HG02610 (cell line): ENCODE data around the gene GSG1L.

ENCODE experiments used
- ATAC-seq: cut with Tn5 transposase; IDR thresholded peaks from one replicate; pipeline ENCODE4 v1.9.1; 2021; ENCODE audit warnings: mild to moderate bottlenecking, moderate library complexity; ENCODE audit not compliant: unreplicated experiment

The GSG1L gene

GRCh38 chr16:28064706-28065249, 1.3 kb upstream of the GSG1L start:
- no peak for ATAC-seq

- no peak for ATAC-seq
Measured at GRCh38 chr16:28064150-28064549, 636 bp upstream of the GSG1L start.

DNA sequence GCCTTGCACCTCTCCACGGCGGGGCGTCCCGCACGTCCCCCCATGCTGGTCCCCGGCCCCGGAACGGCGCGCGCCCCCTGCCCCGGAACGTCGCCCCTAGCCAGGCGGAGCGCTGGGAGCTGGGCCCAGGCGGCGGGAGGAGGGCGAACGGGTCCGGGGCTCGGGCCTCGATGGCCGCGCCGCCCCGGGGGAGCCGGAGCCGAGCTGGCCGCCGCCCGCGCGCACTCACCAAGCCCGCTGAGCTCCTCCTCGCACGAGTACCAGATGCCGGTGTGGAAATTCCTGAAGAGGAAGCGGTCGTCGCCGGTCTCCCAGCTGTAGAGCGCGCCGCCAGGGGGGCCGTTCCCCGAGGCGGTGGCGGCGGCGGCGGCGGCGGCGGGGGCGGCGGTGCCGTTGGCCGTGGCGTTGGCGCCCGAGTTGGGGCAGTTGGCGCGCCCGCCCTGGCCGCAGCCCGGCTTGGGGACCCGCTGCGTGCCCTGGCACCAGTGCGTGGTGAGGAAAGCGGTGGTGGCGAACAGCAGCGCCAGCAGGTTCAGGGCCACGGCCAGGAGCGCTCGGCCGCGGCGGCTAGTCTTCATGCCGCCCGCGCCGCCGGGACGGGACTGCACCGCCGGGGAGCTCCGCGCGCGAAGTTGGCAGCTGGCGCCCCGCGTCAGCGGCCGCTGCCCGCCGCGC, 530 bp downstream of the GSG1L start:
- no peak for ATAC-seq

GRCh38 chr16:28062261-28062846, 1.2 kb downstream of the GSG1L start:
- ATAC-seq, result no peak

DNA sequence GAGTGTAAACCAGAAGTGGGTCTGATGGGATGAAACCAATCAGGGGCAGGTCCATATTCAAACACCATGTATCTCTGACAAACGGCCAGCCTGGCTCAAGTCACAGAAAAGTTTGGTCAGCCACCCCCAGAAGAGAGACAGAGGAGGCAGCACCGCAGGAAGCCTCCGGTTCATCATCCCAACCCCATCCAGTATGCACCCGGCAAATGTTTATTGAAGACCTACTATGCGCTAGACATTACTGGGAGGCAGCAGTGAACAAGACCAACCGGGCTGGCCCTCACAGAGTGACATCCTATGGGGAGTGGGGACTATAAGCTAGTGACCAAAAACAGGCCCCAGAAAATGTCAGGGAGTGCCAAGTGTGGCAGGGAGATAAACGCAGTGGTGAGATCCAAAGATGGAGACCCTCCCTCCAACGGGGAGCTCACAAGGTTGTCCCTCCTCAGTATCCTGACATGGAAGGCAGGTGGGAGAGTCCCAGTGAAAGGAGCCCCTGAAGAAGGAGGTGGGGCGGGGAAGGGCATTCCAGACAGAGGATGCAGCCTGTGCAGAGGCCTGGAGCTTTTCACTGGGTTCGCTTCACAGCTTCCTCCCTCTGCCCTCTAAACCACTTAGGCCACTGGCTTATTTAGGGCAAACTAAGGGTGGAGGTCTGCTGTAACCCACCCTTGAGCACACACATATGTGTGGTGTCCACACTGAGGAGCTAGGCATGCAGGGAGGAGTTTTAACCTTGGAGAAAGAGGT, 2.0 kb downstream of the GSG1L start:
- ATAC-seq, result no peak

DNA sequence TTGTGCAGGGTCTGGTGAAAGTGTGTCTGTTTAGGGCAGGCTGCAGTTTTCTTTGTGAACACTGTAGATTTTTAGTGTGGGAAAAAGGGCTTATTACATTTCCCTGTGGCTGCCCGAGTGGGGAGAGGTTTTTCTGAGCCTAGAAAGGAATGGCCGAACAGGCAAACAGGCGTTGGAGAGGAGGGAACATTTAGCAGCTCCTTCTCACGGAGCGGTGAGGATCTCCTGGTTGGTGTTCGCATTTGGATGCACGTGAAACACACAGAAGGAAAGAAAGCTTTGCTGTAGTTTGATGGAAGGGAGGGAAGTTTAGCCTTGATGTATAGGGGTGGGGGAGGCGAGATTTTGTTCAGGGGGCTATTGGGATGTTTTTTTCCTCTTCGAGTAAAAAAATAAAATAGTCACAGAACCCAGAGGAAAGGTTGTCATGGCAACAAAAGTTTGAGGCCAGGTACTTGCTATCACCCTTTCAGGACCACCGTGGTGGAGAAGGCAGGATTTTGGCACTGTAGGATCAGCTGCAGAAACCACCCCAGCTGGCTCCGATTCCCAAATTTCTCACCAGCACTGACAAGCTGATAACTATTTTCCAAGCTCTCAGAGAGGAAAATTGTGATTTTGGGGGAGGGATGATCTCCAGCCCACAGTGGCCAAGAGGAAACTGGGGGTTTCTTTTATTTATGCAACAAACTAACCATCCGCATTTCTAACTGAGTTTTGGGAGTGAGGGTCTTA, 3.5 kb downstream of the GSG1L start:
- ATAC-seq, result no peak

DNA sequence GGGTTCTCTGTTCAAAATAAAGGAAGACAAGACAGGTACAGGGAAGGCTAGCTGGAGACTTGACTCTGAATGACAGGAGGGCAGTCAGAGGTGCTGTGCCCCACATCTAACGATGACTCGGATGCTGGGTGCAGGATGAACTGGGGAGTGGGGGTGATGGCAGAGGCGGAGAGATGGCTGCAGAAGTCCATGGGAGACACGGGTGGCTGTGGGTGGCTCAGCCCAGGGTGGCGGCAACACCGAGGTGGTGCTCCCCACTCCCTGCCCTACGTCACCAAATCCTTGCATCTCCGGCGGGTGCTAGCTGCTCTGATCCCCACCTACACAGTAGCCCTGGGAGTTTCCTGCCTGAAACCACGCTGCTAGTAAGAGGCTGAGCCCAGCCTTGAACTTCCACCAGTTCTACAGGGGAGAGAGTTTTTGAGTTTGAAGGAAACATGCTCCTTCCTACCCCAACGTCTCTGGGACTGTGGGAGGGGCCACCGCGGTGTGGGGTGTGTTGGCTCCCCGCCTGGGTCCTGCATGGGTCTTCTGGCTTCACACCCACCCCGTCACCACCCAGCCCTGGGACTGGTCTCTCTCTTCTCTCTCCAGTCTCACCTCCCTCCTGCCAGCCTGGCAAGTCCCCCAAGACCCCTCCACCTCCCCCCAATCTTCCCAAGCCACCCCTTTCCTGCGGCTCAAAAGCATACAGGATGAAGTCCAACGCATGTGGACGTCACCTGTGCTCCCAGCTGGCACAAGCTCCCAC, 4.5 kb downstream of the GSG1L start:
- ATAC-seq, result no peak

GRCh38 chr16:28057949-28058348, 5.6 kb downstream of the GSG1L start:
- ATAC-seq, result no peak

DNA sequence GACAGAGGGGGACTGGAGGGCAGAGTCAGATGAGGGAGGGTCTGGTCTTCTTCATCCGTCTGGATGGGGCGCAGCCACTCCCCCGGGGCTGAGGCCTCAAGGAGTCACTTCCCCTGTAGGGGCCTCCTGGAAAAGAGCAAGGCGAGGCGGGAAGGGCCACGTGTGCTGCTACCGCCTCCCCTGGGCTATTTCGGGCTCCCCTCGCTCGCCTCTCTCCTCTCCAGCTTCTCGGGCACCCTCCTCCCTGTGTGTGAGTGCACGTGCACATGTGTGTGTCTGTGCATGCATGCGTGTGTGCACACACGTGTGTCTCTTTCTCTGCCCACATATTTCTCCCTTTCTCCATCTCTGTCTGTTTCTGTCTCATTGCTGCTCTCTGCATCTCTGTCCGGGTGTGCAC, 10.1 kb downstream of the GSG1L start:
- ATAC-seq, result no peak

DNA sequence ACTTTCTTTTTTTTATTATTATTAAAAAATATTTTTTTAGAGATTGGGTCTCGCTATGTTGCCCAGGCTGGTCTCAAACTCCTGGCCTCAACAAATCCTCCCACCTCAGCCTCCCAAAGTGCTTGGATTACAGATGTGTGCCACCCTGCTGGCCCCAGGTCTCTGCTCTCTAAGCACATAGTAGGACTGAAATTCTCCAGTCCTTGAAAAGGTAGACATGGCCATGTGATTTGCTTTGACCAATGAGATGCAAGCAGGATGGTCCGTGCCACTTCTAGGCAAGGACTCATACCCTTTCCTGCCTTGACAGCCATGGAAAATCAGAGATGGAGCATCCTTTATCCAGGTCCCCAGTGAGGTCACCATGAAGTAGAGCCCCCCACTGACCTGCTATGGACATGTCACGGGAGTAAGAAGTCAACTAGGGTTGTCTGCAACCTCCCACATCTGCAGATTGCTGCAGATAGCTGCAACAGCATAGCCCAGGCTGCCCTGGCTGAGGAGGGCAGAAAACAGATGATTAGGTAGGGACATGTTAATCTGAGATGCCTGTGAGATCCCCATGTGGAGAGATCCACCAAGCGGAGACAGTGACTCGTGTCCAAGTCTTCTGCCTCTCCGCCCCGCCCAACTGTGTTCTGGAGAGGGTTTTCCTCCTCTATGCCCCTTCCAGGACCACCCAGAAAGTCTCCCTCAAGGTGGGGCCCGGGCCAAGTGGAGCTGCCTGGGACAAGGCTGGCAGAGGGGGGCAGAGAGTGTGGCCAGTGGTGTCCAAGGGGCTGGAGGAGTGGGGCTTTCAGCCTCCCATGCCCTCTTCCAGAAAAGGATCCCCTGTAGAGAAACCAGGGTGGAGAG, 11.0 kb downstream of the GSG1L start:
- no peak for ATAC-seq

GRCh38 chr16:28051486-28051885, 12.0 kb downstream of the GSG1L start:
- no peak for ATAC-seq

DNA sequence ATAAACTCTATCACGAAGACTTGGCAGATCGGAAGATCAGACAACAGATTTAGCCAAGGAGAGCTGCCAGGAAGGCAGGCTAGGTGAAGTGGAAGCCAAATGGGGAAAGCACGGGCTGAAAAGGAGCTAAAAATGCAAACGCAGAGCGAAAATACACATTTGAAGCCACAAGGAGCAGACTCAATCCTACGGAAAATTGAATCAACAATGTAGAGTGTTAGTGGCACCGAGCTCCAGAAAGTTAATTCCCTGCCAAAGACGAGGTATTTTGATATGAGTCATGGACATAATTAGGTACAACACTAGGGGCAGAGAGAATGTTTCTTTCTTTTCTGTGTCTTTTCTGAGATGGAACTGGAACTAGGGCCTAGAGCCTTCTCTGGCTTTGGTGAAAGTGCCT, 20.7 kb downstream of the GSG1L start:
- no peak for ATAC-seq

- no peak for ATAC-seq
Measured at GRCh38 chr16:28041615-28042014, 21.9 kb downstream of the GSG1L start.

DNA sequence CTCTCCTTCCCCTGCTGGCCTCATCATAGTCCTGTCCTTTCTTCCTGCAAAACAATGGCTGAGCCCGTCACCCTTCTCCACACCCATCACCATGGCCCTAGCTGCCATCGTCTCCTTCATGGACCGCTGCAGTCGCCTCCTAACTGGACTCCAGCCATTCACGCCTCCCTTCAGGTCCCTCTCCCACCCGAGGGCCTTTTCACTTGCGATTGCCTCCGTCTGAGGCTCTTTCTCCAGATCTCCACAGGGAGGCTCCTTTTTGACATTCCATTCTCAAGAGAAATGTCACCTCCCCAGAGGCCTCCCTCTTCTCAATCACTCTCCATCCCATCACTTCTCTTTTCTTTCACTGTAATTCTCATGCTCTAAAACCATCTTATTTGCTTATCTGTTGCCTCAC, 23.5 kb downstream of the GSG1L start:
- no peak for ATAC-seq

DNA sequence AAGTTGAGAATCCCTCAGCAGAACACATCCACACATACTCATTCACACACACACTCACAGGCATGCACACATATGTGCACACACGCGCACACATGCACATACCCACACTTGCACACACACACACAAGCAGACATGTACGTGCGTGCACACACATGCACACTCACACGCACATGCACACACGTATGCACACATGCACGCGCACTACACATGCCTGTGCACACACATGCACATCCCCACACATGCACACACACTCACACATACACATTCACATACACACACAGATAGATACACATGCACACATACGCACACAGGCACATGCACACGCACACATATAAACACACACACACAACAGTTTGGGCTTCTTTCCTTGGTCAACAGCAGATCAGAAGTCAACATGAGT, 24.0 kb downstream of the GSG1L start:
- no peak for ATAC-seq

DNA sequence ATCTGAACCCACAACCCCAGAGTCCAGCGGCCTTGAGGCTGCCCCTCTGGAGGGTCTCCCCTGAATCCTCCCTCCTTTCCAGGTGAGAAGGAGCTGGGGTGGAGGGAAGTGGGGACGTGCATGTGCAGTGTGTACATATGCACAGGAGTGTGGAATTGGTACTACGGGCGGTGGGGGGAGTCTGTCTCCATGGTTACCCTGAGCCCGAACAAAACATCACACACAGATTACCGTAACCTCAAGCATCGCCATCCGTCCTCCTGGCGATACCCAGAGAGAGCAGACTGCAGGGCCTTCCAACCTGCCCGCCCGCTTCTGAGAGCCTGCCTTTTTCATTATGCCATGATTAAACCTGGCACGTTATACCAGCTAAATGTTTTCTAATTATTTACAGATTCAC, 25.1 kb downstream of the GSG1L start:
- no peak for ATAC-seq

GRCh38 chr16:28035866-28036393, 27.6 kb downstream of the GSG1L start:
- ATAC-seq, result no peak

DNA sequence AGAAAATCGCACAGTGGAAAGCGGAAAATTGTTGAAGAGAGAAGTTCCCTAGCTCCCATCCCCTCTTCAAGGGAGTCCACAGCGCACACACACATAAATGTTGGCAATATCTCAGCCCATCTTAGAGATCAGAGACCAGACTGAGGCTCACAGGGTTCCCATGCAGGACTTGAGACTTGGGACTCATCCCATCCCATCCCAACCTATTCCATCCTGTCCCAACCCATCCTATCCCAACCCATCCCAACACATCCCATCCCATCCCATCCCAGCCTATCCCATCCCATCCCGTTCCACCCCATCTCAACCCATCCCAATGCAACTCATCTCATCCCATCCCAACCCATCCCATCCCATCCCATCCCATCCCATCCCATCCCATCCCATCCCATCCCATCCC, 29.6 kb downstream of the GSG1L start:
- ATAC-seq, result no peak

GRCh38 chr16:28029387-28030002, 34.0 kb downstream of the GSG1L start:
- ATAC-seq, result no peak
